Brain microvascular endothelial cell (primary cell): Measurements from ENCODE around the gene ENTPD6.

Experiments
- DNase-seq: peaks from one replicate; pipeline ENCODE4 v3.0.0-alpha.2; 2020
- H3K27ac ChIP-seq: fragments of 250-450 bp; sonication (Bioruptor Pico); 2 replicates; pipeline ENCODE4 v1.5.1; 2020; ENCODE audit warnings: mild to moderate bottlenecking, moderate library complexity
- H3K27me3 ChIP-seq: fragments of 250-450 bp; sonication (Bioruptor Pico); replicated peaks from 2 replicates; pipeline ENCODE4 v1.5.1; 2020; ENCODE audit warnings: mild to moderate bottlenecking
- H3K36me3 ChIP-seq: fragments of 250-450 bp; sonication (Bioruptor Pico); replicated peaks from 2 replicates; pipeline ENCODE4 v1.5.1; 2020; ENCODE audit warnings: mild to moderate bottlenecking
- H3K4me3 ChIP-seq: 2 replicates; pipeline ENCODE4 v1.5.1; 2011; ENCODE audit warnings: low read depth, mild to moderate bottlenecking, control low read depth, low read length, moderate library complexity
- in situ Hi-C: cut with HindIII; loops from 2 replicates; pipeline ENCODE4 v1.10.0; 2017; ENCODE audit warnings: low sequenced_read_pairs, low pct_ligation_motif_present
- TF ChIP-seq, protein P1 (sequence below): IDR thresholded peaks from 2 replicates; pipeline ENCODE4 v1.5.1; 2011; ENCODE audit warnings: low read depth, mild to moderate bottlenecking, moderate library complexity, low read length, control low read depth, inconsistent platforms; ENCODE audit errors: missing control alignments

The ENTPD6 gene

DNA sequence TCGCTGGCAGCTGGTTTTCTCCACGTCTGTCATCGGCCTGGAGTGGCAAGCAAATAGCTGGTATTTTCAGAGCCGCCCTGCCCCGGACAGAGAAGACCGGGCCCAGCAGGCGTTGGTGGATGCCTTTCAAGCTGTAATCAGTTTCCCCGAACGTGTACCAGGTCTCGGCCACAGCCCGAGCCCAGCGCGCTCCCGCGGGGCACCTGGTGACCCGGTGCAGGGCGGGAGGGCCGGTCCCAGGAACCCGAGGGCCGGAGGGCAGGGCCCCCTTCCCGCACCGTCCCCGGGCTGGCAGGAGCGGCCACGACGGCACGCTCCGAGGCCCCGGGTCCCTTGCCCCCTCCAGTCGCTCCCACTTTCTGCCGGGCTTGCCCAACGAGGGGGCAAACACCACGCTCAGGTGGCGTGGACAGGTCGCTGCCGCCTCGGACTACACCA is 52.0 kb downstream of the ENTPD6 start:
- DNase-seq: no peak
- in situ Hi-C loops: no loop called here

DNA sequence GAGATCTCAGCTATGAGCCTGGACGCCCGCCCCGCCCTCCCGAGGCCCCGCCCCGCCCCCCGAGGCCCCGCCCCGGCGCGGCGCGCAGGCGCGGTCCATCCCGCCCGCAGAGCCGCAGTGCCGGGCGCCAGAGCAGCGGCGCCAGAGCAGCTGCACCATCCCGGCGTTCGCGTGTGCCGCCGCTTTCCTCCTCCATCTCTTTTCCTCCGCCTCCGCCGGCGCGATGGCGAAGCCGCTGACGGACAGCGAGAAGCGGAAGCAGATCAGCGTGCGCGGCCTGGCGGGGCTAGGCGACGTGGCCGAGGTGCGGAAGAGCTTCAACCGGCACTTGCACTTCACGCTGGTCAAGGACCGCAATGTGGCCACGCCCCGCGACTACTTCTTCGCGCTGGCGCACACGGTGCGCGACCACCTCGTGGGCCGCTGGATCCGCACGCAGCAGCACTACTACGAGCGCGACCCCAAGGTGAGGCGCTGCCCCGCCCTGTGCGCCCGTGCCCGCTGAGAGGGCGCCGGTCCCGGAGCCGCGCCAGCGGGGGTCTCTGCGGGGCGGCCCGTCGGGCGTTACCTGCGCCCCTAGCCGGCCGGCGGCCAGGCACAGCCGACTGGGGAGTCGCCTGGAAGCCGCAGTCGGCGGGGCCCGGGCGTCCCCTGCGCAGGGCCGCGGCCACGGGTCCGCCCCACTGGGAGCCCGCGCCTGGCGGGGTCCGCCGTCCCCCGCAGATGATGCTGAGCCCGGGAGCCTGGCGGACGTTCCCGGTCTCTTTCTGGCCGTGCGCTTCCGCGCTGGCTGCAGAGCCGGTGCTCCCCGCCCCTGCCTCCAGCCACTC is 52.7 kb downstream of the ENTPD6 start, which contains the start of gene PYGB:
Gene PYGB, plus strand, starts transcription at position 130 of the 830 bp plus-strand sequence. Its CDS starts 94 bp downstream, at position 224.
- DNase-seq: peak; percentile 63
- H3K27ac ChIP-seq: peak within 1 kb of the TSS; percentile 77
- in situ Hi-C loops: no loop called here
- peaks cover 20% of the 10 kb centered on the region for H3K36me3 ChIP-seq
- H3K27me3 ChIP-seq: no peaks in the 10 kb centered on the region
- TF ChIP-seq, protein P1, sequence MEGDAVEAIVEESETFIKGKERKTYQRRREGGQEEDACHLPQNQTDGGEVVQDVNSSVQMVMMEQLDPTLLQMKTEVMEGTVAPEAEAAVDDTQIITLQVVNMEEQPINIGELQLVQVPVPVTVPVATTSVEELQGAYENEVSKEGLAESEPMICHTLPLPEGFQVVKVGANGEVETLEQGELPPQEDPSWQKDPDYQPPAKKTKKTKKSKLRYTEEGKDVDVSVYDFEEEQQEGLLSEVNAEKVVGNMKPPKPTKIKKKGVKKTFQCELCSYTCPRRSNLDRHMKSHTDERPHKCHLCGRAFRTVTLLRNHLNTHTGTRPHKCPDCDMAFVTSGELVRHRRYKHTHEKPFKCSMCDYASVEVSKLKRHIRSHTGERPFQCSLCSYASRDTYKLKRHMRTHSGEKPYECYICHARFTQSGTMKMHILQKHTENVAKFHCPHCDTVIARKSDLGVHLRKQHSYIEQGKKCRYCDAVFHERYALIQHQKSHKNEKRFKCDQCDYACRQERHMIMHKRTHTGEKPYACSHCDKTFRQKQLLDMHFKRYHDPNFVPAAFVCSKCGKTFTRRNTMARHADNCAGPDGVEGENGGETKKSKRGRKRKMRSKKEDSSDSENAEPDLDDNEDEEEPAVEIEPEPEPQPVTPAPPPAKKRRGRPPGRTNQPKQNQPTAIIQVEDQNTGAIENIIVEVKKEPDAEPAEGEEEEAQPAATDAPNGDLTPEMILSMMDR: peak; percentile 0
- H3K4me3 ChIP-seq: peak within 1 kb of the TSS; percentile 72

More for the DNA sequence above, 52.0 kb downstream of the ENTPD6 start:
- Histone ChIP-seq H3K27ac (peak overlapping the region; percentile 77), H3K4me3 (peak overlapping the region; percentile 72), H3K27me3 (no peaks in the 10 kb centered on the region), H3K36me3 (peaks cover 14% of the 10 kb centered on the region)
- TF ChIP-seq, protein P1: no peak

DNA sequence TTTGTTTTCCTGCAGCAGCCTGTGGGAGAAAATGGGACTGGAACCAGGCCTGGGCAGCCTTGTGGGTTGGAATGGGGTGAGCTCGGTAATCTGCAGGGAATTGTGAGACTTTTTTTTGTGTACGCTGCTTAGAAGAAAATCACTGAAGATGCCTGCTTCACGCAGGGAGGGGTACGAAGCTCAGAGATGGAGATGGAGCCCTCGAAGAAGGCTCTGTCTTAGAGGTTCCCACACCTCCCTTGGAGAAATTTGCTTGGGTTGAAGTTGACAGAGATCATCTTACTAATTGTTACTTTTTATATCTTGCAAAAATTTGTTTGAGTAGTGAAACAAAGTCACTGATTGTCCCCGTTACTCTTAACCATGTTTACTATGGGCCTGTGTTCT is 53.3 kb downstream of the ENTPD6 start:
- DNase-seq: no peak
- peak overlapping the region; percentile 77 for H3K27ac ChIP-seq
- no peaks in the 10 kb centered on the region for H3K27me3 ChIP-seq
- in situ Hi-C loops: no loop called here
- TF ChIP-seq, protein P1: no peak
- H3K36me3 ChIP-seq: peaks cover 21% of the 10 kb centered on the region
- peak overlapping the region; percentile 72 for H3K4me3 ChIP-seq

DNA sequence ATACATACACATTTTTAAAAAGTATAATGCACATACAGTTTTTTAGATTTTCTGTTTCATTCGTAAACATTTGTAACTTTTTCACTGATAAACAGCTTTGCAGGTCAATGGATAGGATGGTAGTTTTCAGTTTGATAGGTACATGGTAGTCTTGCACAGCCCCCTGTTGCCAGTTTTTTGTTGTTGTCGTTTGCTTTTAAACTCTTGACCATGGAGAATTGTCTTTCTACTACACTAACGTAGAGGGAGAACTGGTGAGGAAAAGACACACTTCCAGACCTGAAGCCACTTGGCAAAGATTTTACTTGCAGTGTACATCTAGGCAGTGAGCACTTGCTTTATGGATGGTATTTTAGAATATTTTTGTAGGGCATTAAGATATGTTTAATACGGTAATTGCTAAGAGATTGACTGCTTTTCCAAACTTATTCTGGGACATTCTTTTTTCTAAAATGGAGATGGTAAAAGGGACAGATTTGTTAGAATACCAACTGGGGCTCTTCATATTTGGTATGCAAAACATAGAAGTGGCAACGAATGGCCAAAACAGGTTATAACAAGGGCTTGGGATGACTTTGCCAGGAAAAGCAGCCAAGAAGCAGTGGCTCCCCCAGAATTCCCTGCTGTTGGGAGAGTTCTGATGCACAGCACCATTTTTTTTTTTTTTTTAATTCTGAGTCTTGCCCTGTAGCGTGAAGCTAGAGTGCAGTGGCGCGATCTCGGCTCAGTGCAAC is 53.9 kb downstream of the ENTPD6 start:
- H3K27me3 ChIP-seq: no peaks in the 10 kb centered on the region
- TF ChIP-seq, protein P1: peak; percentile 16
- in situ Hi-C loops: no loop called here
- DNase-seq: no peak
- peak overlapping the region; percentile 72 for H3K4me3 ChIP-seq
- H3K36me3 ChIP-seq: peaks cover 22% of the 10 kb centered on the region
- H3K27ac ChIP-seq: peak overlapping the region; percentile 77

DNA sequence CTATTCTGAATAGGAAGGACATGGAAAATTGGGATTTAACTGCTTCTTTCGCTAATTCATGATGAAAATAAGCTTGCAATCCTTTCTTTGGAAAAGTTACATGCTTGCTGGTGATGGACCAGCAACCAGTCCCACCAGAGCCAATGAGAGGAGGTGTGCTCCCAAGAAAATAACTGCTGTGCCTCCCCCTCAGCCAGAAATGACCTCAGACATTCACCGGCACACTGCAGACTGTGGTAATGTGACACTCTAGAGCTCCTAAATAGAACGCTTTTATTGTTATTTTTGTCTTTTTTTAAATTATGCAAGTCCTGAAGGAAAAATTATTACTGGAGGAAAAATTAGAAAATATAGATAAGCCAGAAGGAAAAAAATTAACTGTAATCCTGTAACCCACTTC is 55.0 kb downstream of the ENTPD6 start:
- no peaks in the 10 kb centered on the region for H3K27me3 ChIP-seq
- DNase-seq: no peak
- in situ Hi-C loops: no loop called here
- peak overlapping the region; percentile 72 for H3K4me3 ChIP-seq
- TF ChIP-seq, protein P1: no peak
- no peak overlapping the region for H3K27ac ChIP-seq
- H3K36me3 ChIP-seq: peaks cover 32% of the 10 kb centered on the region
